SK-N-SH treated with all-trans-retinoic acid at 6 μM for 48 hours (cell line): Measurements from ENCODE around the gene C2CD3.

Experiments
- ARNTL ChIP-seq: fragments of 450-650 bp; formaldehyde crosslinking; IDR thresholded peaks from 2 replicates; pipeline ENCODE4 v1.5.0; 2020; ENCODE audit warnings: low read depth, mild to moderate bottlenecking, moderate library complexity, borderline replicate concordance
- BACH2 ChIP-seq: fragments of 250-450 bp; sonication (Bioruptor Pico); IDR thresholded peaks from 2 replicates; pipeline ENCODE4 v1.9.0; 2021; ENCODE audit warnings: mild to moderate bottlenecking, borderline replicate concordance
- CSDC2 ChIP-seq: fragments of 250-450 bp; sonication (Bioruptor Pico); IDR thresholded peaks from 2 replicates; pipeline ENCODE4 v1.5.0; 2020; ENCODE audit warnings: mild to moderate bottlenecking, moderate library complexity
- RARB ChIP-seq: fragments of 250-450 bp; sonication (Bioruptor Pico); IDR thresholded peaks from 2 replicates; pipeline ENCODE4 v1.8.0; 2021; ENCODE audit warnings: mild to moderate bottlenecking, moderate library complexity
- ZC3H10 ChIP-seq: fragments of 250-450 bp; sonication (Bioruptor Pico); IDR thresholded peaks from 2 replicates; pipeline ENCODE4 v1.5.1; 2021; ENCODE audit warnings: mild to moderate bottlenecking, moderate library complexity
- ZNF8 ChIP-seq: fragments of 450-650 bp; formaldehyde crosslinking; IDR thresholded peaks from 2 replicates; pipeline ENCODE4 v1.5.0; 2020; ENCODE audit warnings: mild to moderate bottlenecking, moderate library complexity
- TF ChIP-seq, protein P1 (sequence below): fragments of 250-450 bp; sonication (Bioruptor Pico); IDR thresholded peaks from 2 replicates; pipeline ENCODE4 v1.8.0; 2020; ENCODE audit warnings: mild to moderate bottlenecking, moderate library complexity, borderline replicate concordance
- TF ChIP-seq, protein P2 (sequence below): fragments of 250-450 bp; sonication (Bioruptor Pico); IDR thresholded peaks from 2 replicates; pipeline ENCODE4 v1.5.1; 2021; ENCODE audit warnings: mild to moderate bottlenecking, moderate library complexity

DNA sequence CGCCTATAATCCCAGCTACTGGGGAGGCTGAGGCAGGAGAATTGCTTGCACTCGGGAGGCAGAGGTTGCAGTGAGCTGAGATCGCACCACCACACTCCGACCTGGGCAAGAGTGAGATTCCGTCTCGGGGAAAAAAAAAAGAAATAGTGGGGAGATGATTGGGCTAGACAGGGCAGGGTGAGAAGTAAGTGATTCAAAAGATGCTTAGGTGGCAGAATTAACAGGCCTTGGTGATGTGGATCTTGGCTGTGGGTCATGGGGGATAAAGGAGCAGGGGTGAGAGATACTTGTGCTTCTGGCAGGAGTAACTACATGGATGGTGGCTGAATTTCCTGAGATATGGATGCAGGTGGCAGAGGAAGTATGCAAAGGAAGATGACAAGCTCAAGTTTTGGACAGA lies 148.8 kb downstream of the C2CD3 start:
- TF ChIP-seq ZC3H10 (CRISPR knock-in tag) (no peak), ZNF8 (no peak), BACH2 (no peak), CSDC2 (no peak), ARNTL (CRISPR knock-in tag) (no peak), RARB (no peak)
- TF ChIP-seq, protein P1, sequence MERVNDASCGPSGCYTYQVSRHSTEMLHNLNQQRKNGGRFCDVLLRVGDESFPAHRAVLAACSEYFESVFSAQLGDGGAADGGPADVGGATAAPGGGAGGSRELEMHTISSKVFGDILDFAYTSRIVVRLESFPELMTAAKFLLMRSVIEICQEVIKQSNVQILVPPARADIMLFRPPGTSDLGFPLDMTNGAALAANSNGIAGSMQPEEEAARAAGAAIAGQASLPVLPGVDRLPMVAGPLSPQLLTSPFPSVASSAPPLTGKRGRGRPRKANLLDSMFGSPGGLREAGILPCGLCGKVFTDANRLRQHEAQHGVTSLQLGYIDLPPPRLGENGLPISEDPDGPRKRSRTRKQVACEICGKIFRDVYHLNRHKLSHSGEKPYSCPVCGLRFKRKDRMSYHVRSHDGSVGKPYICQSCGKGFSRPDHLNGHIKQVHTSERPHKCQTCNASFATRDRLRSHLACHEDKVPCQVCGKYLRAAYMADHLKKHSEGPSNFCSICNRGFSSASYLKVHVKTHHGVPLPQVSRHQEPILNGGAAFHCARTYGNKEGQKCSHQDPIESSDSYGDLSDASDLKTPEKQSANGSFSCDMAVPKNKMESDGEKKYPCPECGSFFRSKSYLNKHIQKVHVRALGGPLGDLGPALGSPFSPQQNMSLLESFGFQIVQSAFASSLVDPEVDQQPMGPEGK = no peak
- TF ChIP-seq, protein P2, sequence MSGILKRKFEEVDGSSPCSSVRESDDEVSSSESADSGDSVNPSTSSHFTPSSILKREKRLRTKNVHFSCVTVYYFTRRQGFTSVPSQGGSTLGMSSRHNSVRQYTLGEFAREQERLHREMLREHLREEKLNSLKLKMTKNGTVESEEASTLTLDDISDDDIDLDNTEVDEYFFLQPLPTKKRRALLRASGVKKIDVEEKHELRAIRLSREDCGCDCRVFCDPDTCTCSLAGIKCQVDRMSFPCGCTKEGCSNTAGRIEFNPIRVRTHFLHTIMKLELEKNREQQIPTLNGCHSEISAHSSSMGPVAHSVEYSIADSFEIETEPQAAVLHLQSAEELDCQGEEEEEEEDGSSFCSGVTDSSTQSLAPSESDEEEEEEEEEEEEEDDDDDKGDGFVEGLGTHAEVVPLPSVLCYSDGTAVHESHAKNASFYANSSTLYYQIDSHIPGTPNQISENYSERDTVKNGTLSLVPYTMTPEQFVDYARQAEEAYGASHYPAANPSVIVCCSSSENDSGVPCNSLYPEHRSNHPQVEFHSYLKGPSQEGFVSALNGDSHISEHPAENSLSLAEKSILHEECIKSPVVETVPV (CRISPR knock-in tag) = no peak
